ENCODE measurements around the gene NECTIN1. TPM values are rescaled to one million over a fixed set of nuclear protein-coding genes. Genes with fewer than 3 reads are reported as not detected.

NECTIN1 gene
- total and polyA plus RNA-seq, 2 of the 4 experiments (the other 2 are of a cell fraction) = 2.3 to 4.2 TPM

DNA sequence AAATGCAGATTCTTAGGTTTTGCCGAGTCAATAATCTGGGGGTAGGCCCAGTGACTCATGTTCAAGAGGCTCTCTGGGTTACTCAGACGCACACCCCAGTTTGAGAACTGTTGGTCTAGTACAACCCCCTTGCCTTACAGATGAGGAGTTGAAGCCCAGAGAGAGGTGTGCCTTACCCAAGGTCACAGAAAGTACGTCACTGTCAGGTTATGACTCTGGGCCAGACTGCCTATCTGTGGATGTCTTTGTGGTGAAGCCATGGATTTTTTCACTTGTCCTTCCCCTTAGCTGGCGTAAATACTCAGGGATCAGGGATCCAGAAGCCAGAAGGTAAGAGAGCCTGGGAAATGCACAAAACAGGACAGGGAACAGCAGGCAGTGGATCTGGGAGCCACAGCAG is 25.2 kb upstream of the NECTIN1 start:
- Histone ChIP-seq H3K23ac (ENCODE audit: low read depth, low read length) (no peak overlapping the region), H3K4me2 (ENCODE audit: low read depth, low read length) (no peak overlapping the region), H3K14ac (replicated peaks; ENCODE audit: low read depth, low read length) (no peak overlapping the region), H4K8ac (ENCODE audit: low read depth in 2 of 2, low read length in 2 of 2) (no peak overlapping the region), H3K27me3 (ENCODE audit: control insufficient read depth, insufficient read depth, low read length) (peaks cover 39% of the 10 kb centered on the region), H3K4ac (ENCODE audit: low read depth, low read length) (no peak overlapping the region), H3K27ac (ENCODE audit: insufficient read depth, low read length) (no peak overlapping the region), H4K91ac (ENCODE audit: insufficient read depth, low read depth, low read length) (no peak overlapping the region), H2BK15ac (ENCODE audit: low read depth, low read length) (no peak overlapping the region), H2BK120ac (ENCODE audit: low read depth, low read length) (no peak overlapping the region), H3K4me1 (ENCODE audit: control insufficient read depth, insufficient read depth, low read length) (no peaks in the 10 kb centered on the region), H2AK9ac (replicated peaks; ENCODE audit: low read depth, low read length, poor library complexity) (no peak overlapping the region), H2BK20ac (ENCODE audit: low read depth, low read length) (no peak overlapping the region), H2AK5ac (ENCODE audit: low read depth, low read length) (no peak overlapping the region), H2AFZ (replicated peaks; ENCODE audit: low read length, poor library complexity) (no peak overlapping the region), H3K9me1 (ENCODE audit: insufficient read depth, low read length) (no peaks in the 10 kb centered on the region), H3K36me3 (ENCODE audit: control insufficient read depth, insufficient read depth, low read length) (no peaks in the 10 kb centered on the region), H2BK5ac (ENCODE audit: low read depth, low read length, poor library complexity, severe bottlenecking) (no peak overlapping the region), H3K79me1 (ENCODE audit: low read depth in 1 of 2, low read length in 2 of 2) (no peaks in the 10 kb centered on the region), H3K18ac (ENCODE audit: low read depth, low read length) (no peak overlapping the region), H4K20me1 (ENCODE audit: insufficient read depth, low read length) (no peaks in the 10 kb centered on the region), H3K4me3 (ENCODE audit: insufficient read depth, low read depth, low read length) (no peak overlapping the region), H3K9me3 (ENCODE audit: control insufficient read depth, insufficient read depth, low read length) (0 out of 2 replicates have a peak, but pooled peaks cover 2% of the 10 kb centered on the region), H3K9ac (ENCODE audit: low read depth, low read length) (no peak overlapping the region), H3K56ac (ENCODE audit: extremely low read depth, insufficient read depth, low read length) (no peak overlapping the region), H4K5ac (ENCODE audit: low read depth, low read length) (no peak overlapping the region)
- TF ChIP-seq, protein P1, sequence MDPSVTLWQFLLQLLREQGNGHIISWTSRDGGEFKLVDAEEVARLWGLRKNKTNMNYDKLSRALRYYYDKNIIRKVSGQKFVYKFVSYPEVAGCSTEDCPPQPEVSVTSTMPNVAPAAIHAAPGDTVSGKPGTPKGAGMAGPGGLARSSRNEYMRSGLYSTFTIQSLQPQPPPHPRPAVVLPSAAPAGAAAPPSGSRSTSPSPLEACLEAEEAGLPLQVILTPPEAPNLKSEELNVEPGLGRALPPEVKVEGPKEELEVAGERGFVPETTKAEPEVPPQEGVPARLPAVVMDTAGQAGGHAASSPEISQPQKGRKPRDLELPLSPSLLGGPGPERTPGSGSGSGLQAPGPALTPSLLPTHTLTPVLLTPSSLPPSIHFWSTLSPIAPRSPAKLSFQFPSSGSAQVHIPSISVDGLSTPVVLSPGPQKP (IDR thresholded peaks at IDR 0.05; ENCODE audit: borderline replicate concordance, low read depth, low read length) = no peak
- no peak for TF ChIP-seq MAZ (IDR thresholded peaks at IDR 0.05; ENCODE audit: borderline replicate concordance, low read depth, low read length)
- no peak for TF ChIP-seq MAFK (IDR thresholded peaks at IDR 0.05; ENCODE audit: low read depth, low read length)
- no peak for TF ChIP-seq FOS (IDR thresholded peaks at IDR 0.05; ENCODE audit: low read depth, low read length)
- no peak for TF ChIP-seq CEBPB (IDR thresholded peaks at IDR 0.05; ENCODE audit: low read depth, low read length)
- TF ChIP-seq MXI1 (IDR thresholded peaks at IDR 0.05; ENCODE audit: borderline replicate concordance, low read depth, low read length) = no peak
- TF ChIP-seq POLR2A (IDR thresholded peaks at IDR 0.05; ENCODE audit: low read depth, low read length) = no peak
- no peak for TF ChIP-seq BHLHE40 (IDR thresholded peaks at IDR 0.05; ENCODE audit: low read depth, low read length)
- TF ChIP-seq CTCF (conservative IDR thresholded peaks at IDR 0.05; ENCODE audit: low read depth, low read length) = no peak
- TF ChIP-seq RCOR1 (IDR thresholded peaks at IDR 0.05; ENCODE audit: insufficient replicate concordance, low read length) = no peak
- no peak for TF ChIP-seq SMC3 (IDR thresholded peaks at IDR 0.05; ENCODE audit: low read depth, low read length)
- TF ChIP-seq RAD21 (IDR thresholded peaks at IDR 0.05; ENCODE audit: low read length) = no peak
- no peak for TF ChIP-seq NFE2L2 (IDR thresholded peaks at IDR 0.05; ENCODE audit: low read depth, low read length)
- TF ChIP-seq, protein P2, sequence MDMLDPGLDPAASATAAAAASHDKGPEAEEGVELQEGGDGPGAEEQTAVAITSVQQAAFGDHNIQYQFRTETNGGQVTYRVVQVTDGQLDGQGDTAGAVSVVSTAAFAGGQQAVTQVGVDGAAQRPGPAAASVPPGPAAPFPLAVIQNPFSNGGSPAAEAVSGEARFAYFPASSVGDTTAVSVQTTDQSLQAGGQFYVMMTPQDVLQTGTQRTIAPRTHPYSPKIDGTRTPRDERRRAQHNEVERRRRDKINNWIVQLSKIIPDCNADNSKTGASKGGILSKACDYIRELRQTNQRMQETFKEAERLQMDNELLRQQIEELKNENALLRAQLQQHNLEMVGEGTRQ (IDR thresholded peaks at IDR 0.05; ENCODE audit: low read depth, low read length) = no peak
- TF ChIP-seq CHD1 (IDR thresholded peaks at IDR 0.05; ENCODE audit: low read depth, low read length) = no peak
- intact Hi-C loops (cut with micrococcal nuclease) (no loop called here), dilution Hi-C loops (cut with HindIII; ENCODE audit: low sequenced_read_pairs, unreplicated experiment) (no loop called here), in situ Hi-C loops (cut with MboI; ENCODE audit: low sequenced_read_pairs) (no loop called here)
- POLR2A ChIA-PET (ENCODE audit: unreplicated experiment) = no interaction called here
- 80% methylated on average over 1 of the region's 4 CpGs; no CpG with 5 or more reads in 1 of the 2 experiments for WGBS, 2 experiments (ENCODE audit: extremely low coverage in 2 of 2, insufficient read length in 1 of 2)
- CTCF ChIA-PET = no interaction called here
- BruUV-seq (replicated peaks) = no TSS peak
- no peak for ATAC-seq (ENCODE audit: low read depth)
- DNase-seq = no peak

Measured in IMR-90 (cell line).